Progenitor cell of endocrine pancreas (in vitro differentiated cells): Measurements from ENCODE around the gene MCTP1. TPM values are rescaled to one million over a fixed set of nuclear protein-coding genes. Genes with fewer than 3 reads are reported as not detected.

Experiments used
- DNase-seq: peaks from one replicate; pipeline ENCODE4 v3.0.0; 2021; ENCODE audit warnings: low spot score; ENCODE audit not compliant: unreplicated experiment
- H3K27ac Mint-ChIP-seq: 2 replicates; pipeline ENCODE4 v1.8.0; 2021; ENCODE audit warnings: mild to moderate bottlenecking, moderate library complexity, mixed read lengths
- H3K27me3 Mint-ChIP-seq: 2 replicates; pipeline ENCODE4 v1.8.0; 2021; ENCODE audit warnings: mixed read lengths
- H3K36me3 Mint-ChIP-seq: 2 replicates; pipeline ENCODE4 v1.8.0; 2022; ENCODE audit warnings: mixed read lengths; ENCODE audit not compliant: insufficient read depth
- H3K4me1 Mint-ChIP-seq: 2 replicates; pipeline ENCODE4 v1.8.0; 2021; ENCODE audit warnings: low read depth, mixed read lengths
- H3K4me3 Mint-ChIP-seq: 2 replicates; pipeline ENCODE4 v1.8.0; 2021; ENCODE audit warnings: low read depth, mild to moderate bottlenecking, moderate library complexity, mixed read lengths
- H3K9me3 Mint-ChIP-seq: 2 replicates; pipeline ENCODE4 v1.8.0; 2021; ENCODE audit warnings: low read depth, mixed read lengths
- CTCF ChIP-seq: fragments of 200-600 bp; sonication (generic); IDR thresholded peaks from one replicate; pipeline ENCODE4 v1.5.0; 2021; ENCODE audit warnings: antibody characterized with exemption, mild to moderate bottlenecking; ENCODE audit not compliant: unreplicated experiment
- total RNA-seq: library from RNA; stranded (reverse); gene quantifications from 2 replicates; pipeline ENCODE4 v1.2.1, GENCODE V29; 2021

Gene MCTP1
- total RNA-seq, 1 donor from 2014 or later = 1.7 TPM

GRCh38 chr5:94885931-94886330 lies 399.0 kb downstream of the MCTP1 start:
- Mint-ChIP-seq H3K4me1 (peaks cover 1% of the 10 kb centered on the region), H3K4me3 (no peak overlapping the region), H3K27me3 (no peaks in the 10 kb centered on the region), H3K27ac (no peak overlapping the region), H3K9me3 (peaks cover 2% of the 10 kb centered on the region), H3K36me3 (no peaks in the 10 kb centered on the region)
- no peak for TF ChIP-seq CTCF
- DNase-seq = no peak

- no peaks in the 10 kb centered on the region for H3K36me3 Mint-ChIP-seq
- H3K9me3 Mint-ChIP-seq = peaks cover 3% of the 10 kb centered on the region
- H3K27me3 Mint-ChIP-seq = no peaks in the 10 kb centered on the region
- no peak for DNase-seq
- no peak overlapping the region for H3K4me3 Mint-ChIP-seq
- H3K4me1 Mint-ChIP-seq = peaks cover 1% of the 10 kb centered on the region
- TF ChIP-seq CTCF = no peak
- no peak overlapping the region for H3K27ac Mint-ChIP-seq
These were observed 400.6 kb downstream of the MCTP1 start for GRCh38 chr5:94884311-94884710.

- H3K27me3 Mint-ChIP-seq = peaks cover 6% of the 10 kb centered on the region
- DNase-seq = no peak
- H3K27ac Mint-ChIP-seq = no peak overlapping the region
- H3K36me3 Mint-ChIP-seq = no peaks in the 10 kb centered on the region
- peaks cover 22% of the 10 kb centered on the region for H3K4me1 Mint-ChIP-seq
- H3K9me3 Mint-ChIP-seq = no peaks in the 10 kb centered on the region
- H3K4me3 Mint-ChIP-seq = no peak overlapping the region
- no peak for TF ChIP-seq CTCF
These were observed 412.4 kb downstream of the MCTP1 start for GRCh38 chr5:94872526-94872925.

- DNase-seq = no peak
- Mint-ChIP-seq H3K9me3 (no peaks in the 10 kb centered on the region), H3K27ac (no peak overlapping the region), H3K4me3 (no peak overlapping the region), H3K4me1 (peaks cover 18% of the 10 kb centered on the region), H3K36me3 (no peaks in the 10 kb centered on the region), H3K27me3 (peaks cover 6% of the 10 kb centered on the region)
- no peak for TF ChIP-seq CTCF
These were observed 414.2 kb downstream of the MCTP1 start for GRCh38 chr5:94870511-94871183.

- H3K36me3 Mint-ChIP-seq = no peaks in the 10 kb centered on the region
- peaks cover under 1% of the 10 kb centered on the region for H3K27me3 Mint-ChIP-seq
- no peaks in the 10 kb centered on the region for H3K9me3 Mint-ChIP-seq
- DNase-seq = no peak
- H3K4me3 Mint-ChIP-seq = no peak overlapping the region
- no peak overlapping the region for H3K27ac Mint-ChIP-seq
- H3K4me1 Mint-ChIP-seq = peaks cover 13% of the 10 kb centered on the region
- no peak for TF ChIP-seq CTCF
These were observed 415.0 kb downstream of the MCTP1 start for GRCh38 chr5:94869921-94870320.
